Measurements from ENCODE around the gene ABCA7.

ABCA7 gene

DNA sequence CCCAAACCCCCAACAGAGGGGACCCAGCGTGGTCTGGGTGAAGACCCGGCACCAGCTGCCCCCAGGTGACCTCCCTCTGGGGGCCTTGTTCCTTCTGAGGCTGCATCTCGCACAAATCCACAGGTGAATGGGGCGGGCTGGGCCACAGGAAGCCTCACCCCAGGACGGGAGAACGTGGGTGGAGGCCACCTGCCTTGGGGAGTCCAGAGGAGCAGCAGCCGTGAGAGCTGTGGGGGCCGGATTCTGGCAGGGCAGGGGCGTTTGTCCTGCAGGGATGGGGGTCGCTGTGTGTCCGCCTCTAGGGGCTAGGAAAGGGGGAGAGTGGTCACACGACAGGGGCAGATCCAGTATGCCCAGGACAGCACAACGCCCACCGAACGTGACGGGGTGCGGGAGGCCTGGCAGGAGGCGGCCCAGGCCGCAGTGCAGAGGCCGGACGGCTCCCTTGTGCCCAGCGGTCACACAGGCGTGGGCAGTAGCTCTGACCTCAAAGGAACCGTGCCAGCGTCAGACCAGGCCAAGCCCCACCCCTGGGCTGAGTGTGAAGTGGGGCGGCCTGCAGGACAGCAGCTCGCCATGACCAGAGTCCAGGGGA lies 48.6 kb downstream of the ABCA7 start:
- DNase-seq (ENCODE audit: low spot score): no peak

- no peak for DNase-seq (ENCODE audit: low spot score)
Observed at GRCh38 chr19:1089126-1089771, 49.3 kb downstream of the ABCA7 start.

- no peak for DNase-seq (ENCODE audit: low spot score)
Observed at GRCh38 chr19:1089891-1090290, 50.0 kb downstream of the ABCA7 start.

- no peak for DNase-seq (ENCODE audit: low spot score)
Observed at GRCh38 chr19:1090731-1091543, 51.0 kb downstream of the ABCA7 start.

DNA sequence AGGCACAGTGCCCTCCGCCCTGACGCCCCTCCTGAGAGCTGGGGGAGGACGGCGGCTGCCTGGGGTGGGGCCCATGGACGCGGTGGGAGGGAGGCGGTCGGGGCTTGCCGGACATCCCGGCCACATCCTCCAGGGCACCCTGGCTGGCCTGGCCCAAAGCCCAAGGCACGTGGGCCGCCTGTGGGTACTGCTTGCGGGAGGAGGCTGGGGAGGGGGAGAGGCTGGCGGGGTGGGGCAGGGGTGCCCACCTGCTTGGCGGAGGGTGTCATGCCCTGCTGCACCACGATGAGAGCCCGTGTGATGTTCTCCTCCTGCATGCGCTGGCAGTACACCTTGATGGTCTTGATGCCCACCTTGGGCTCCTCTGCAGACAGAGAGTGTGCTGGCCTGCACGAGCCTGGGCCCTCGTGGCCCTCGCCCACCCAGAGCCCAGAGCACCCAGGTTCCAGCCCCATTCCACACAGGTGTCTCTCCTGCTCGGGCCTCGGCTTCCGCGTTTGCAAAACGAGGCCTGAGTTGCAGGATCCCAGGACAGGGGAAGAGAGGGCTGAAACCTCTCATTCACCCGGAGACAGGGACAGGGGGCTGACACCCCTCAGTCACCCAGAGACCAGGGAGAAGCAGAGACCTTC lies 51.8 kb downstream of the ABCA7 start:
- DNase-seq (ENCODE audit: low spot score): no peak

- DNase-seq (ENCODE audit: low spot score): no peak
Observed at GRCh38 chr19:1093330-1093729, 53.4 kb downstream of the ABCA7 start.

- DNase-seq (ENCODE audit: low spot score): no peak
Observed at GRCh38 chr19:1093811-1094553, 54.1 kb downstream of the ABCA7 start.

- no peak for DNase-seq (ENCODE audit: low spot score)
Observed at GRCh38 chr19:1094655-1094977, 54.7 kb downstream of the ABCA7 start.

- DNase-seq (ENCODE audit: low spot score): peak; percentile 97
Observed at GRCh38 chr19:1094978-1095701, 55.2 kb downstream of the ABCA7 start, which contains the start of gene POLR2E. Gene POLR2E, minus strand, starts transcription at chr19:1095375. Its CDS starts 60 bp downstream, at chr19:1095315.

DNA sequence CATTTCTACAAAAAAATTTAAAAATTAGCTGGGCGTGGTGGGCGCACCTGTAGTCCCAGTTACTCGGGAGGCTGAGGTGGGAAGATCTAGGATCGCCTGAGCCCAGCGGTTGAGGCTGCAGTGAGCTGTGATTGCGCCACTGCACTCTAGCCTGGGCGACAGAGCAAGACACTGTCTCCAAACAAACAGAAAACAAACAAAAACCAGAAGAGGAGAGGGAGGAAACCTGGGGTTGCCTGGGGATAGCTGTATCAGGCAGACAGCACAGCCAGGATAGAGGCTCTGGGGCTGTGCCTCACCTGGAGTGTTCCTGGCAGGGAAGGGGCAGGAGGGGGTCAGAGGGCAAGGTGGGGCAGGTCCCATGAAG lies 57.9 kb downstream of the ABCA7 start:
- DNase-seq (ENCODE audit: low spot score): no peak

- DNase-seq (ENCODE audit: low spot score): no peak
Observed at GRCh38 chr19:1098177-1099051, 58.5 kb downstream of the ABCA7 start.

DNA sequence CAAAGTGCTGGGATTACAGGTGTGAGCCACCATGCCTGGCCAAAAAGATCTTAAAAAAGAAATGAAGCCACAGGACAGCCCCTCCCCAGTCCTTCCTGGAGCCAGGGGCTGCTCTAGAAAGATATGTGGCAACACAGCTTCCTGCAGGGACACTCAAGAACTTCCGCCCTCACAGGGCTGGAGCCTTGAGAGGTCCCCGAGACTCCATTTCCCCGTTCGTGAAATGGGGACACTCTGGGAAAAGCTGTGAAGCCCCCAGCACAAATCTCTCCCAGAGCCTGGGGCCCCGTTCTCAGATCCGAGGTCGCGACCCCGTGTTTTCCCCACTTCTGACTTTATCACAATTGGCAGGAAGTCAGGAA lies 61.4 kb downstream of the ABCA7 start:
- DNase-seq (ENCODE audit: low spot score): no peak

- DNase-seq (ENCODE audit: low spot score): no peak
Observed at GRCh38 chr19:1102407-1103131, 62.7 kb downstream of the ABCA7 start.

- DNase-seq (ENCODE audit: low spot score): no peak
Observed at GRCh38 chr19:1103132-1103707, 63.3 kb downstream of the ABCA7 start.

GRCh38 chr19:1103708-1104310 lies 63.9 kb downstream of the ABCA7 start, which contains the start of gene GPX4:
Gene GPX4, plus strand, starts transcription at chr19:1103994. Its CDS starts 50 bp downstream, at chr19:1104044.
- peak; percentile 99 for DNase-seq (ENCODE audit: low spot score)

DNA sequence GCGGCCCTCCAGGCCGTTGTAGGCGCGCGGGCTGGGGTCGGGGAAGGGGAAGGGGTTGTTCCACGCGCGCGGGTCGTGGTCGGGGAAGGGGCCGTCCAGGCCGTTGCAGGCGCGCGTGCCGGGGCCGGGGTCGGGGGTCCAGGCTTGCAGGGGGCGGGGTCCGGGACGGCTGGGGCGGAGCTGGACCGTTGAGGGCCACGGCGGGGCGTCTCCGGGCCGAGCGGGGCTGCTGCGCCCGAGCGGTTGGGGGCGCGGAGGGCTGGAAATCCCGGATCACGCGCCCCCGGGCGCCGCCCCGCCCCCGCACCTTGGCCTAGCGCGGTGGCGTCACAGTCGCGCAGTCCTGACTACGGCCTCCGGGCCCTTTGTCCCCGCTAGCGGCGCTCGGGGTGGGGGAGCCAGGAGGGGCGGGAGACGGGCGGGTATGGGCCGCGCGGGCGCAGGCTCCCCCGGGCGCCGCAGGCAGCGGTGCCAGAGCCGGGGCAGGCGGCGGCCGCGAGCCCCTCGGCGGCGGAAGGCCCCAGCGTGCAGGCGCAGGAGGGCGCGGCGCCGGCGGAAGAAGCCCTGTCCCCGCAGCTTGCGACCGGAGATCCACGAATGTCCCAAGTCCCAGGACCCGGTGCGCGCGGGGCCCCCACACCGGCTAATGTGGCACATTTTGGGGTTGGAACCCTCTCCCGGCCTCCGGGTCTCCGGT lies 64.6 kb downstream of the ABCA7 start:
- peak; percentile 82 for DNase-seq (ENCODE audit: low spot score)

DNA sequence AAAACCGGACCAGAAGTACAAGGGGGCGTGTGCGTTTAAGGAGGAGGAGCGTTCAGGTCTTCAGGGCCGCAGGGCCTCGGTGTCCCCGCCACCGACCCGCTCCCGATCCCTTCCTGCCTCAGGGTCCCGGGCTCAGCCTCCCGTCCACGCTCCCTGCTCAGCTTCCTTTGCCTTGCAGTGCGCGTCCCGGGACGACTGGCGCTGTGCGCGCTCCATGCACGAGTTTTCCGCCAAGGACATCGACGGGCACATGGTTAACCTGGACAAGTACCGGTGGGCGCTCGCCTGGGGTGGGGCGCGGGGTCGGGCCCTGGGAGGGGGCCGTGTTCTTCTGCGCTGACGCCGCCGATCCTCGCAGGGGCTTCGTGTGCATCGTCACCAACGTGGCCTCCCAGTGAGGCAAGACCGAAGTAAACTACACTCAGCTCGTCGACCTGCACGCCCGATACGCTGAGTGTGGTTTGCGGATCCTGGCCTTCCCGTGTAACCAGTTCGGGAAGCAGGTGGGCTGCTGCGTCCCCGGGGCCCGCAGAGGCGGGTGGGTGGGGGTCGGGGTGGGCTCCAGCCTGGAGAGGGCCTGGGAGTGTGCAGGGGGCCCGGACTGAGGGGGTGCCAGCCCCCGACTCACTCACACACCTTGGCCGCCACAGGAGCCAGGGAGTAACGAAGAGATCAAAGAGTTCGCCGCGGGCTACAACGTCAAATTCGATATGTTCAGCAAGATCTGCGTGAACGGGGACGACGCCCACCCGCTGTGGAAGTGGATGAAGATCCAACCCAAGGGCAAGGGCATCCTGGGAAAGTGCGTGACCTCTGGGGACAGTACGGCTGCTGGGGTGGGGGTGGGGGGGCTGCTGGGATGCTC lies 65.3 kb downstream of the ABCA7 start:
- no peak for DNase-seq (ENCODE audit: low spot score)
